ENCODE measurements around the gene DUOXA2. TPM values are rescaled to one million over a fixed set of nuclear protein-coding genes. Genes with fewer than 3 reads are reported as not detected.

The DUOXA2 gene
- total RNA-seq, 1 donor from 2014 or later = not detected

DNA sequence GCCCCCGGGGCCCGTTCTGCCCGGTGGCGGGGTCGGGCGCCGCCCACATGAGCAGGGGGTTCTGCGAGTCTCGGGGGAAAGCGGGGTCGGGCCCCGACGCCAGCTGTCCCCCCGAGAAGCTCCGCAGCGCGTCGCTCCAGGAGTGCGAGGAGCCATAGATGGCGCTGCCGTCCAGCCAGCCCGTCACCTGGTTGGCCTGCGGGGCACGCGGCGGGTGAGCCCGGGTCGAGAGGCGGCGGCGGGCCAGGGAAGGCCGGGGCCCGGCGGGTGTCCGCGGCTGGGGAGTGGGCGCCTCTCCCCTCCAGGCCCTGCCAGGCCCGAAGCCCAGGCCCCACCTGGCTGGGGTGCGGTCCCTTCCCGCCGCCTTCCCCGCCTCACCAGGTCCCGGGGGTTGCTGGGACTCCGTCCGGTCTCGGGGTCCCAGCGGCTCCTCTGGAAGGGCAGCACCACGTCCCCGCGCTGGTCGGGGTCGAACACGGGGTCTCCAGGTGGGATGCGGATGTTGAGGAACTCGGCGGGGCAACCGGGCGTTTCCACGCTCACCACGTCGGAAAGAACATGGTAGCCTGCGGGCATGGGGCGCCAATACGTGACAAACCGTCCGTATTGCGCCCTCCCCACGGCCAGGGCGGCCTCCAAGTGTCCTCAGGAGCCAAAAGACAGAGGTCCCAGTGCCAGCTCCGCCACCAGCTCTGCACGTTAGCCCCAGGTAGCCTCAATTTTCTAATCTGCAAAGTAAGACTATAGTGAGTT is 2.6 kb upstream of the DUOXA2 start:
- H2AFZ ChIP-seq (ENCODE audit: low read depth, low read length) = no peak overlapping the region
- no peak for DNase-seq (ENCODE audit: low read depth)
- H3K4me3 ChIP-seq (ENCODE audit: insufficient read depth, low read depth, low read length) = no peak overlapping the region
- H4K20me1 ChIP-seq (ENCODE audit: insufficient read depth, low read length) = no peaks in the 10 kb centered on the region
- H3K27ac ChIP-seq (ENCODE audit: low read depth, low read length) = no peak overlapping the region
- no peak overlapping the region for H3K9ac ChIP-seq (ENCODE audit: low read length)
- Mint-ChIP-seq H3K4me1 (ENCODE audit: low read depth, unreplicated experiment) (no peaks in the 10 kb centered on the region), H3K27me3 (ENCODE audit: low read depth, unreplicated experiment) (peaks cover 79% of the 10 kb centered on the region), H3K9me3 (ENCODE audit: unreplicated experiment) (peaks cover 6% of the 10 kb centered on the region), H3K27ac (ENCODE audit: unreplicated experiment) (no peak overlapping the region), H3K4me3 (ENCODE audit: unreplicated experiment) (no peak overlapping the region), H3K36me3 (ENCODE audit: low read depth, unreplicated experiment) (no peaks in the 10 kb centered on the region)
- FAIRE-seq = no peak
- H3K4me1 ChIP-seq (ENCODE audit: insufficient read depth, low read length) = no peaks in the 10 kb centered on the region
- H3K36me3 ChIP-seq (ENCODE audit: insufficient read depth, low read length) = no peaks in the 10 kb centered on the region
- peaks cover 71% of the 10 kb centered on the region for H3K27me3 ChIP-seq (ENCODE audit: insufficient read depth, low read length)
- TF ChIP-seq EZH2 (IDR thresholded peaks at IDR 0.05; ENCODE audit: insufficient read depth, low read length) (peak; percentile 12), CTCF (IDR thresholded peaks at IDR 0.05; ENCODE audit: insufficient read depth, low read depth, low read length) (no peak)
- H3K9me3 ChIP-seq (ENCODE audit: insufficient read depth, low read depth, low read length) = no peaks in the 10 kb centered on the region
- no peak overlapping the region for H3K4me2 ChIP-seq (ENCODE audit: low read length)
- no peaks in the 10 kb centered on the region for H3K79me2 ChIP-seq (ENCODE audit: insufficient read depth, low read length)

GRCh38 chr15:45112143-45112590 is 2.0 kb upstream of the DUOXA2 start:
- no peak overlapping the region for H3K9ac ChIP-seq (ENCODE audit: low read length)
- Mint-ChIP-seq H3K27me3 (ENCODE audit: low read depth, unreplicated experiment) (peaks cover 75% of the 10 kb centered on the region), H3K27ac (ENCODE audit: unreplicated experiment) (no peak overlapping the region), H3K4me1 (ENCODE audit: low read depth, unreplicated experiment) (no peaks in the 10 kb centered on the region), H3K9me3 (ENCODE audit: unreplicated experiment) (peaks cover 6% of the 10 kb centered on the region), H3K36me3 (ENCODE audit: low read depth, unreplicated experiment) (no peaks in the 10 kb centered on the region), H3K4me3 (ENCODE audit: unreplicated experiment) (no peak overlapping the region)
- H3K27ac ChIP-seq (ENCODE audit: low read depth, low read length) = no peak overlapping the region
- DNase-seq (ENCODE audit: low read depth) (no peak), FAIRE-seq (no peak)
- no peak overlapping the region for H3K4me3 ChIP-seq (ENCODE audit: insufficient read depth, low read depth, low read length)
- no peaks in the 10 kb centered on the region for H4K20me1 ChIP-seq (ENCODE audit: insufficient read depth, low read length)
- H3K9me3 ChIP-seq (ENCODE audit: insufficient read depth, low read depth, low read length) = no peaks in the 10 kb centered on the region
- peak overlapping the region; percentile 47 for H2AFZ ChIP-seq (ENCODE audit: low read depth, low read length)
- H3K4me2 ChIP-seq (ENCODE audit: low read length) = peak overlapping the region; percentile 48
- peaks cover 74% of the 10 kb centered on the region for H3K27me3 ChIP-seq (ENCODE audit: insufficient read depth, low read length)
- no peaks in the 10 kb centered on the region for H3K4me1 ChIP-seq (ENCODE audit: insufficient read depth, low read length)
- TF ChIP-seq CTCF (IDR thresholded peaks at IDR 0.05; ENCODE audit: insufficient read depth, low read depth, low read length) = no peak
- TF ChIP-seq EZH2 (IDR thresholded peaks at IDR 0.05; ENCODE audit: insufficient read depth, low read length) = no peak
- H3K36me3 ChIP-seq (ENCODE audit: insufficient read depth, low read length) = no peaks in the 10 kb centered on the region
- H3K79me2 ChIP-seq (ENCODE audit: insufficient read depth, low read length) = no peaks in the 10 kb centered on the region

Measured in astrocyte (in vitro differentiated cells and primary cell).